Measurements from ENCODE around the gene MTFR1L.
A peak's percentile ranks its signal among the peaks of the same experiment; 100 is the strongest.

The MTFR1L gene

DNA sequence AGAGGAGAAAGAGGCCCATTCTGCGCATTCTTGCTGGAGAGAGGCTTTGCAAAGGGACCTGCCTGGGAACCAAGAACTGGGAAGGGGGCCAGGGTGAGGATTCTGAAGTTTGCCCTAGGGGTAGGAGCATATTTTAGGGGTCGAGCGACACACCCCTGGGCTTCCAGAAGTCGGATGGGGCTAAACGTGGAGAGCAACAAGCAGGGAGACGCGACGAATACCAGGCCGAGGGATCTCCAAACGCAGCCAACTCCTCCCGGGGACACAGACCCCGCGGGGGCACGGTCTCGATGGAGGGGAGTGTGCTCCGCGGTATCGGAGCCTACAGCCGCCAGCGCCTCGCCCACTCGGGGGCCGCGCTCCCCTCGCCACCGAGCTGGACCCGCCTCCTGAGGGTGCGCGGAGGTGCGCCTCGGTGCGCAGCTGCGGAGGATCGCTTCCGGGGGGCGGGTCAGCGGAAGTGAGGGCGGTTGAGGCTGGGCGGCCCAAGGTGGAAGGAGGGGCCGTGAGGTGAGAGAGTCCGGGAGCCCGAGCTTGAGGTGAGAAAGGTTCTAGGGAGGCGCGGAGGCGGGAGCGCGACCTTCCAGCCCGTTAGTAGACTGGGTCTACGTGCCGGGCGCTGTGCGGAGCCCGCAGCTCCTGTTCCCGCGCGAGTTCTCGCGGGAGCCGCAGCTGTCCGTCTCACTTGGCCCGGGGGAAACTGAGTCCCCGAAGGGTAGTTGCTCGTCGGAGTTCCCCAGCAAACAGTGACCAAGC lies at the start of gene MTFR1L:
TSS of gene MTFR1L (plus strand) at position 464 of the 756 bp plus-strand sequence. CDS start 3,151 bp downstream, outside the sequence.
- peak; percentile 89 to 90 for DNase-seq (ENCODE audit: low read depth in 2 of 2)

DNA sequence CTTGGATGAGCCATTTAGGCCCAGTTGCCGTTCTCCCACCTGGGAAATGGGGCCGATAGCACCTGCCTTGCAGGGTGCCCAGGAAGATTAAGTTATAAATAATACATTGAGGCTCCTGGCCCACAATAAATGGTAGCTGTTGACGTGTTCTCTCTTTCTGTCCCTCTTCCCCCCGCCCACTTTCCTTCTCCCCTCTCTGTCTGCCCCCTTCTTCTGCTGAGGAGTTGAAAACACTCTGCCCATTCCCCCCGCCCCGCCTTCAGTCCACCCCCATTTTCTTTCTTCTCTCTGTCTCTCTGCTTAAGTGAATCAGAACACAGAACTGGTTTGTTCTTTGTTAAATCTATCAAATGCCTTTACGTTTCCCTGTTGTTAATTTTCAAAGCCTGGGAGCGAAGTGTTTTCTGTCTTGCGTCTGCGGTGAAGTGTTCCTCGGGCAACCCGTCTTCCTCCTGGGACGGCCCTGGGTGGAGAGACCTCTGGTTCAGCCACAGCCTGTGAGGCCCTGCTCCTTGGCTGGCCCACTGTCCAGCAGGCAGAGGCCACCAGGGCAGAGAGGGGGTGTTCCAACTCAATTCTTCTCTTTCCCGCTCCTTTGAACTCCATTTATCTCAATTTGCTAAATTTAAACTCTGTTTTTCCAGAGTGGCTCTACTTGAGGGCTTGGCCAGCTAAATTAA lies 49.1 kb upstream of the MTFR1L start:
- no peak for DNase-seq (ENCODE audit: low read depth in 2 of 2)

DNA sequence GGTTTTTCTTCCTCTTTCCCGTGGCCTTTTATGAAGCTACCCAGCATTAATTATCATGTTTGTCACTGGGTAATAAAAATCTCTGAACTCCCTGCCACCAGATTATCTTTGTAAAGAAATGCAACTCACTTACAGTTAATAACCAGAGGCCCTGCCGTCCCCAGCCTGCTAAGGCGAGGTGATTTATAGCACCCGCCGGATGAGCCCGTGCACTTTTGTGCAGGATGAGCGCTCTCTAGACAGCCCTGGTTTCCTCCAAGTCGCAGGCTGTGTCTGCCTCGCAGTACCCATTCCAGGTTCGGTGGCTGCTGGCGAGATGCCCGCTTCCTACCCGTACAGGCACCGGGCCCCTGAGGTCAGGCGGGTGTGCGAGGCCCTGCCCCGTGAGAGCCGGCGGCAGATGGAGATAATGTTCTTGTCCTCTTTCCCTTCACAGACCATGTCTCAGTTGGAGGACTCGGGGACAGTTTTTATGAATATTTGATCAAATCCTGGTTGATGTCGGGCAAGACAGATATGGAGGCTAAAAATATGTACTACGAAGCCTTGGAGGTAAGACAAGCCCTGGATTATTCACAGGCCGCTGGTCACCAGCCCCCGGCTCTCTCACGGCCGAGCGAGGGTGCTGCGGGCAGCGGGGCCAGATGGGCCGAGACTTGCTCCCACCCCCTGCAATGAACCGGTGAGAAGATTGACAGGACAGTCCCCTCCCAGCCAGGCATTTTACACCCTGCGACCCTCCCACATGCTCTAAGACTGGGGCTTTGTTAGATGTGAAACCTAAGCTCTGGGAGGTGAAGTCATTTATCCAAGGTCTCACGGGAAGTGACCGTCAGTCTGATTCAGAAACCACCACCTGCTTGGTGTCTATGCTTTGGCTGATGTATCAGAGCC lies 48.3 kb upstream of the MTFR1L start:
- no peak for DNase-seq (ENCODE audit: low read depth in 2 of 2)

DNA sequence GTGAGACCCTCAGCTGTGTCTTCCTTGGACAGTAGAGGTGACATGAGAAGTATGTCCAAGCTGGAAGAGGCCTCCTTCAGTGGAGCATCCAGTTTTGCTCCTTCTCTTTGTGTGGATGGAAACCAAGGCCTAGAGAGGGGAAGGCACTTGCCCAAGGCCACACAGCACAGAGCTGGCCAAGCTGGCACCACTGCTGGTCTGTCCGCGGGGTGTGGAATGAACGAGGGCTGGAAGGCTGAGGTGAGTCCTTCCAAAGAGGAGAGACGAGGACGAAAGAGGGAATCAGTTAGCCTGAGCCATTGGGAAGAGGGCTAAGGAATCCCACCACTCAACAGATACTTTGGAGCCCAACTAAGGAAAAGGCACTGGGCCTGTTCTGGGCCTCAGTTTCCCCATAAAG lies 47.6 kb upstream of the MTFR1L start:
- DNase-seq (ENCODE audit: low read depth in 2 of 2), result no peak

DNA sequence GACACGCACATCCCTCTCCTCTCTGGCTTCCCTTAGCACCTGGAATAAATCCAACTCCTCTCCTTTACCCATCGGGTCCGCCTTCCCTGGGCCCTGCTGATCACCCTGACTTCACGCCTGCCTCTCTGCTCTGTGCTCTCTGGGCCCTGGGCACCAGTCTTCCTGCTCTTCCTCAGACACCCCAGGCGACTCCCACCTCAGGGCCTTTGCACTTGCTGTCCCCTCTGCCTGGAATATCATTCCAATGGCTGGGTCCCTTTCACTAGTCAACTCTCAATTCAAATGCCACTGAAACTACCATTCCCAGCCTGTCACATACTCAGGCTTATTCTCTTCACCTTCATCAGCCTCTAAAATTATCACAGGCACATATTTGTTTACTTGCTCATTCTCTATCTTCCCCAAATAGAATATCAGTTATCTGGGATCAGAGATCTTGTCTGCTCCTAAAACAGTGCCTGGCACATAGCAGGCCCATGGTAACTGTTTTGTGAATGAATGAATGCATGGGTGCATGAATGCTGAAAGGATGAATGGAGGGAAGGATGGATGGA lies 47.0 kb upstream of the MTFR1L start:
- DNase-seq (ENCODE audit: low read depth in 2 of 2), result no peak

DNA sequence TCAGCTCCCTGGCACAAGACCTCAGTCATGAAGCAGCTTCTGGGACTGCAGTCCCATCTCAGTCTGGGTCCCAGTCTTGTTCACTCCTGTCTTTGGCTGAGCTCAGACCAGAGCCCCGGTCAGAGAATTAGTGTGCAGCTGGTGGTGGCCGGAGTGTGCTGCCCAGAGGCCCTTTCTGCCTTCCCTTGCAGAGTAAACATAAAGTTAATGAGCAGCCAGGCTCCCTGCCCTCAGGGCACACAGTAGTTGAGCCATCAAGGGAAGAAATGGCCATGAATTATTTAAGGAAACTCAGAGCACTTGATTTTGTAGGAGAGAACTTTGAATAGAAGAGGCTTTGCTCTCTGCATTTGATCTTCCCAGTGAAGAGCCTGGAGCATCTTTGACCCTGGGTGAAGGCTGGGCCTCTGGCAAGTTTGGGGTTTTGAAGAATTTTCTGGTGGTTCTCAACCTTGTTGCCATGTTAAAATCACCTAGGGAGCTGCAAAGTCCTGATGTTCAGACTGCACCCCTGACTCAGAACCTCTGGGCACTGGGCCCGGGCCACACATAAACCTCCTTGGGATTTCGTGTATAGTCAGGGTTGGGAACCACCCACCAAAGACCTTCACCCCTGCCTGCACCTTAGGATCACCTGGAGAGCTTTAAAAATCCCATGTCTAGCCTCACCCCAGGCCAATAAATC lies 46.2 kb upstream of the MTFR1L start:
- DNase-seq (ENCODE audit: low read depth in 2 of 2), result no peak

DNA sequence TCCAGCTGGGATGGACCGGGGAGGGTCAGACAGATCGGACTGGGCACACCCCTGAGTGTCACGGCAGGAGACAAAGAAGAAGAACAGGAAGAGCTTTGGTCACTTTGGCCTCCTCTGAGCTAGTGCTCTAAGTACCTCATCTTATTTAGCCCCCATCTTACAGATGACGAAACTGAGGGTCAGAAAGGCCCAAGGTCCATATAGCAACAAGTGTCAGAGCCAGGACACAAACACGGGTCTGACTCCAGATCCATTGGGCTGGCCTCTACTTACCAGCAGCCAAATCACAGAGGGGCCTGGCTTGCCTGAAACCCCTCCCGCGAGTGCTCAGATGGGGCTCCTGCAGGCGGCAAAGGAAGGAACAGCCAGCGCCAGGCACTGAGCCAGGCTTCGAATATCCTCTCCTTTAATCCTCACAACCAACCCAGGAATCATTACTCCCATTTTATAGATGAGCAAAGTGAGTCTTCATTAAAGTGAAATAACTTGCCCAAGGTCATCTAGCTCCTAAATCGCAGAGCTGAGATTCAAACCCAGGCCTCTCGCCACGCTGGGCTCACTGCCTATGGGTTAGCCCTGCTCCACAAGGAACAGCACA lies 45.4 kb upstream of the MTFR1L start:
- no peak for DNase-seq (ENCODE audit: low read depth in 2 of 2)

DNA sequence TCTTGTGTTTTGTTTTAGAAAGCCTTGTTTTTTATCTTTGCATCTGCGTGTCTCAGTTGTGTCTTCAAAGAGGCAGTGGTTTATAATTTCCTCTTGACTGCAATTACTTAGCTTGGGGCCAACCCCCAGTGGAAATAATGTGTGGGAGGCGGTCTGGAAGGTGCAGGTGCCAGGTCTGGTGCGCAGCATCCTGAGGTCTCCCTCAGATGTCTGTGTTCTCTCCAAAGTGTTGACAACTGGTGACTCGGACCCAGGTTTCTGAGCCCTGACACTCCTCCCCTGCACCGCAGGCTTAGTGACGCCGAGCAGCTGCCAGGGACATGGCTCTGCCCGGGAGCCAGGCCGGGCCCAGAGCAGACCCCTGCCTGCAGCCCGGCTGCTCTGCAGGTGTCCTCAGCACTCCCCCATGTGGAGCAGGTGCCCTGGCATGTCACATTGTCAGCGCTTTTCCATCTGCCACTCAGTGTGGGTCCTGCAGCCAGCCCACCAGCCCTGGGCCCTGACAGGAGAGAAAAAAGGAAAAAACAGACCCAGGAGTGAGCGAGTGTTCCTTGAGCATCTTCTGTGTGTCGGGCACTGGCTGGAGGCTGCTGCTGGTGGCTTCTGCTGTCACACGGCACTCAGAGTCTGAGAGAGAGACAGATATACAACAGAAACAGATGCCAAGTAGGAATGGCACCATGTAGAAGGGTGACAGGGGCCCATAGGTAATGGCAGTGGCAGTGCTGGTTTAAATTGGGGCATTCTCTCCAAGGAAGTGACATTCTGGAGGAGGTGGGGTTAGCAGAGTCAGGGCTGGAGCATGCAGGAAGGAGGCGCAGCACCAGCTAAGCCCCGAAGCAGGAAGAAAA lies 44.6 kb upstream of the MTFR1L start:
- DNase-seq (ENCODE audit: low read depth in 2 of 2), result peak; percentile 55 to 72

DNA sequence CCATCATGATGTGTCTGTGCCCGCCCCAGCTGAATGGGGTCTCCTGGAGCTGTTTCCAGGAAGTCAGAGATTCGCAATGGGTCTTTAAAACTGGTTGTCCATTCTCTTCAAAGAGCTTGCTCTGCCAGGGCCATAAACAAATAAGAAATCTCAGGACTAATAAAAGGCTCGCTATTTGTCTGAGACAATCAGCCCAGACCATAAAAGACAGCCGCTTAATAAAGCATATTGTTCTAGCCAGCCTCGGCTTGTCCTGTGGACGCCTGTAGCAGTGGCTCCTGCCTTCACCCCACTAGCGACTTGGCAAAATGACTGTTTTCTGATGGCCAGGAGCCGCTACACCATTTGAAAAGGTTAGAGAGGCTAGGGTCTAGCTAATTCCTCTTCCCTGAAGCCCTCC lies 40.4 kb upstream of the MTFR1L start:
- no peak for DNase-seq (ENCODE audit: low read depth in 2 of 2)

DNA sequence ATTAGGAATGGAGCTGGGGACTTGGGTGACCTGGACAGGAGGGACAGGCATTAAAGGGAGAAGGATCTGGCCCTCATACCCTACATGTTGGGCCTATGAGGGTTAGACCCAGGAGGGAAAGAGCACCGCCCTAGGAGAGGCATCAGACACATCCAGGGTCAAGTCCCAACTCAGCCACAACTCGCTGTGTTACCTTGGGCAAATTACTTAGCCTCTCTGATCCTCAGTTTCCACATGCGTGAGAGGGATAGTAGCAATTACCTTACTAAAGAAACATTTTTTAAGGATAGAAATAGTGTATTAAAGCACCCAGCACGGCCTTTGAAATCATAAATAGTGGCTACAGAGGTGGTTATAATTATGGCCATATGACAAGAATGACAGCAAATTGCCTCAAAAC lies 39.9 kb upstream of the MTFR1L start:
- DNase-seq (ENCODE audit: low read depth in 2 of 2), result no peak

DNA sequence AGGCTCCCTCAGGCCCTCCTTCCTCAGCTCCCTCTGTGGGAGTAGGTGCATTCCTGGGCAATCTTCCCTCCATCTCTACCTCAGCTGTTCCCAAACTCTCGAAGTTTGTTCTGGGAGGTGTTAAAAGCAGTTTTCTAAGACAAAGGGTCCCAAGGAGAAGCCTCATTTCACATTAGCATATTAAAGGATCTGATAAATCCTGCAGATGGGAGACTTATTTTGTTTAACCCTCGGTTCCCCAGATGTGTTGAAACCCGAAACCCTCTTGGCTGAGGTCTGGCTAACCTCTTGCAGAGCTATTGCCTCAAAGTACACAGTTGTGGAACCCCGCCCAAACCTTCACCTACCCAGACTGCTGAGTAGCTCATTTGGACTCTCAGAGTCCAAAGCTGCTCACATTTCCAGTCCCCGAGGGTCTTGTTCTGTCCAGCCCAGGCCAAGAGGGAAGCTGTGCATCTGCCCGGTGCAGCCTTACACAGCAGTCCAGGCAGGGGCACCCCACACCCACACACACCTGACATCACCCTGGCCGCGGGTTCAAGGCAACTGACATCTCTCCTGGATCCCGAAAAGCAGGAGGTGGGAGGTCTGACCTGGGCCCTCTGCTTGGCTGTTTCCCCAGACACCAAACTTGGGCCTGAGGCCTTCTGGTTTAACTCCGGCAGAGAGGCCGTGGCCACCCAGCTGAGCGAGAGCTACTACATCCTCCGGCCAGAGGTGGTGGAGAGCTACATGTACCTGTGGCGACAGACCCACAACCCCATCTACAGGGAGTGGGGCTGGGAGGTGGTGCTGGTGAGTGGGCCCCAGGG lies 39.2 kb upstream of the MTFR1L start:
- no peak for DNase-seq (ENCODE audit: low read depth in 2 of 2)

DNA sequence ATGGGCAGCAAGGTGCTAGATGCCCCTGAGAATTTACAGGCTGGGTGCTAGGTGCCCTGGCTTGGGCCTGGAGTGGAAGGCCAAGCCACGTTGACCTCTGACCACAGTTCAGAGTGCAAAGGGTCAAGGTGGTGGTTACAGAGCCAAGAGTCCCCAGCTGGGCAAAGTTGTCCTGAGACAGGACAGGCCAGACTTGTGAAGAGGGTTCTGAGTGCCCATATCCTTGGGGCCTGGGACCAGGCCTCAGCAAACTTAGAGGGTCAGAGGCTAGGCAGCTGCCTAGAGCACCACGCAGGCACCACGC lies 38.7 kb upstream of the MTFR1L start:
- DNase-seq (ENCODE audit: low read depth in 2 of 2), result no peak

DNA sequence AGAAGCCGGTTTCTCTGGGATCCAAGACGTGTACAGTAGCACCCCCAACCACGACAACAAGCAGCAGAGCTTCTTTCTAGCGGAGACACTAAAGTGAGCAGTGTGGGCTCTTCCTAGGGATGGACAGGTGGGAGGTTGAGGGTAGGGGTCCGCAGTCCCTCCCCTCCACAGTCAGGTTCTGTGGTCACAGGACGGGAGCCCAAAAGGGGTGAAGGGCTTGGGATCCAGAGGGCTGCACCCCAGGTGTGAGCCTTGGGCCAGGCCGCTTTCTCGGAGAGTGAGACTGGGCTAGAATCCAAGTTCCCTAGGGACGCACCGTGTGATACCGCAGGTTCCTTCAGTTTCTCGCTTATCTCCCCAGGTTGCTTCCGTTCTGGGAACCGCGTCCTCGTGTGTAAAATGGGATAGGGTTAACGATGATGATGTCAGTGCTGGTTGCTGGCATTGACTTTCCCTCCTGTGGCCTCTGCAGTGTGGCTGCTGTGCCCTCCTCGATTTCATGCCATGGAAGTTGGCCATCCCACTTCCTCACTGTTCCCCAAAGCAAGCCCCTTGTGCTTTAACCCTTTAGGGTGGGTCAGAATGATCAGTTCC lies 37.0 kb upstream of the MTFR1L start:
- no peak for DNase-seq (ENCODE audit: low read depth in 2 of 2)

DNA sequence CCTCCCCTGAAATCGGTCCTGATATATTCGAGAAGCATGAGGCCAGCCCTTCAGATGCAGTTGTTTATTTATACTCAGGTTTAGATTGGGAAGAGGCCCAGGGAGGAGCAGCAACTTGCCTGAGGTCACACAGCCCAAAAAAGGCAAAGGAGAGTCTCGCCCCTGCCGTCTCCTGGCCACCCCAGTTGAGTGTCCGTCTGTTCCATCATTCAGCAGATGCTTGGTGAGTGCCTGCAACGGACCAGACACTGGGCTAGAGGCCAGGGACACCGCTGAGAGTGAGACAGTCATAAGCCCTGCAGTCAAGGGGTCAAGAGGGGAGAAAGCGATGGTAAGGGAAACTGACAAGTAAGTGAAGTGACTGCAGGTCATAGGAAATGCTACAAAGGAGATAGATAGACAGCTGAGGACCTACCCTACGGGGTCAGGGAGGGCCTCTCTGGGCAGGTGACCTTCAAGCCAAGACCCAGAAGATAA lies 35.1 kb upstream of the MTFR1L start:
- no peak for DNase-seq (ENCODE audit: low read depth in 2 of 2)

DNA sequence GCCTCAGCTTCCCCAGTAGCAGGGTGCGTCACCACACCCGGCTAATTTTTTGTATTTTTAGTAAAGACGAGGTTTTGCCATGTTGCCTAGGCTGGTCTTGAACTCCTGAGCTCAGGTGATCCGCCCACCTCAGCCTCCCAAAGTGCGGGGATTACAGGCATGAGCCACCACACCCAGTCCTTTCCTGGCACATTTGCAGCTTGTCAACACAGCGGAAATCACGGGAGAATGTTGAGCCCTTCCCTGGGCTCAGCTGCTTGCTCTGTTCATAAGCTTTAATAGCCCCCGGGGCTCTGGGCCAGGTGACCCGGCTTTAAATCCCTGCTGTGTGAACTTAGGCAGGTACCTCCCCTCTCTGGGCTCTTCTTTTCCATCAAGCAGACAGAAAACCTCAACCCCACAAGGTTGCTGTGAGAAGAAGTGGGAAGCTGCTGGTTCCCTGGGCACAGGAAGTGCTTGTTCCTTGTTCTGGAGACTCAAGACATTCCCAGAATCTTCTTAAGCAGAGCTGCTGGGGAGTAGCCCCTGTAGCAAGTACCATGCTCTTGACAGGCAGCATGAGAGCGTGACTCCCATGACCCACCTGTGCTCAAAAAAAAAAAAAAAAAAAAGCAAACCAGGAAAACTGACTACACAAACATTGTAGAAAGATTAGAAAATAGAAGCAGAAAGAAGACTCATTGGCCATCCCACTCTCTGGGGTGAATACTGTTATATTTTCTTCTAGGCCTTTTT lies 34.3 kb upstream of the MTFR1L start:
- no peak for DNase-seq (ENCODE audit: low read depth in 2 of 2)

DNA sequence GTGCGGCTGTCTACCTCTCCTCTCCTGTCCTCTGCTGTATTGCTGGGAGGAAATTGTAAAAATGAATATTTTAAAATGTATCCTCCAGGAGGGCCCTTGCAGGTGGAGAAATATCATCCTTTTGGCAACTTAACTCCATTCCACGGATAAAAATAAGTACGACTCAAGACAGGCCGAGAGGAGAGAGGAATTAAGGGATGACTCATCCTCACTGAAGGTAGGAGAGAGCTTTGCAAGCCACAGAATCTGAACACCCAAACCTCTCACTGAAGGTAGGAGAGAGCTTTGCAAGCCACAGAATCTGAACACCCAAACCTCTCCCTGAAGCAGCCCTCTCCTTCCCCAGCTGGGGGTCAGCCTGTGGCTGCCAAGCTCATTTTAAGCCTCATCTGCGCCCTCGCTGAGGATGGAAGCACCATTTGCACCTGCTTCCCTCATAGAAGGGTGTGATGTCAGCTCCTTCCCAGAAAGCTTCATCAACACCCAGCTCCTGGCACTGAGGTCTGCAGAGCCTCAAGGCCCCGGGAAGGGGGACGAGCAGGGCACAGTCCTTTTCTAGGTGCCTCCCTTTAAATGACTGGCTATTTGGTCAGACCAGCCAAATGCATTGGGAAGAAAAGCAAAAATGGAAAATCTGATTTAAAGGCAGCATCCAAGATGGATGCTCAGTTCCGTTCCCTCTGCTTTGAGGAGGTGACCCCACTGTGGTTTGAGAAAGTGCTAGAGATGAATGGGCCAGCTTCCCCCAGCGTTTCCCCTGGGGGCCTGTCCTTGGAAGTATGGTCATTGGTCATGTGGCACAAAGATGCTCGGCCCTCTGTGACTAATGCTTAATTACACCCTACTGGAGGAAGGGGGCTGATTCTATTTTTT lies 32.6 kb upstream of the MTFR1L start:
- no peak for DNase-seq (ENCODE audit: low read depth in 2 of 2)

DNA sequence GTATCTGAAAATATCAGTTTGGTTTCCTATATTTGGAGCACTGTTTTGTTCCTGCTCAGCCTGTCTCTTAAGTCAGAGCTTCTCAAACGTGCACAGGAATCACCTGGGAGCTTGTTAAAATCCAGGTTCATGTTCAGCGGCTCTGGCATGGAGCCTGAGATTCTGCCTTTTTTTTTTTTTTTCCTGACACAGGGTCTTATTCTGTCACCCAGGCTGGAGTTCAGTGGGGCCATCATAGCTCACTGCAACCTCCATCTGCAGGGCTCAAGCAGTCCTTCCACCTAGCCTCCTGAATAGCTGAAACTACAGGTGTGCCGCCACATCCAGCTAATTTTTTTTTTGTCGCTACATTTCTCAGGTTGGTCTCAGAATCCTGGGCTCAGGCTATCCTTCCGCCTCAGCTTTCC lies 32.0 kb upstream of the MTFR1L start:
- DNase-seq (ENCODE audit: low read depth in 2 of 2), result no peak
